DMS53 treated with DMSO at 0.1 percent for 48 hours (cell line): ENCODE data around the gene NR6A1.

Experiments
- DNase-seq: peaks from one replicate; lab custom pipeline; 2025; ENCODE audit not compliant: unreplicated experiment; lab: John Stamatoyannopoulos, UW

Gene NR6A1

GRCh38 chr9:124495126-124496074 is 275.7 kb downstream of the NR6A1 start:
- no peak for DNase-seq

GRCh38 chr9:124493794-124494479 is 277.2 kb downstream of the NR6A1 start:
- no peak for DNase-seq

GRCh38 chr9:124493218-124493617 is 277.9 kb downstream of the NR6A1 start:
- no peak for DNase-seq

GRCh38 chr9:124492818-124493217 is 278.3 kb downstream of the NR6A1 start:
- DNase-seq, result no peak

GRCh38 chr9:124491049-124491975 is 279.8 kb downstream of the NR6A1 start:
- no peak for DNase-seq

GRCh38 chr9:124490004-124490403 is 281.1 kb downstream of the NR6A1 start:
- no peak for DNase-seq

- DNase-seq, result no peak
These were observed 281.9 kb downstream of the NR6A1 start for GRCh38 chr9:124489222-124489621.

GRCh38 chr9:124488641-124489210 is 282.4 kb downstream of the NR6A1 start:
- DNase-seq, result no peak

- DNase-seq, result no peak
These were observed 283.6 kb downstream of the NR6A1 start for GRCh38 chr9:124487260-124488182.

- no peak for DNase-seq
These were observed 284.3 kb downstream of the NR6A1 start for GRCh38 chr9:124486778-124487259.

- no peak for DNase-seq
These were observed 285.2 kb downstream of the NR6A1 start for GRCh38 chr9:124485936-124486335.

GRCh38 chr9:124485201-124485600 is 285.9 kb downstream of the NR6A1 start:
- DNase-seq, result no peak

- DNase-seq, result no peak
These were observed 287.6 kb downstream of the NR6A1 start for GRCh38 chr9:124483481-124483880.

- DNase-seq, result no peak
These were observed 288.6 kb downstream of the NR6A1 start for GRCh38 chr9:124482431-124483031.

GRCh38 chr9:124481115-124481514 is 290.0 kb downstream of the NR6A1 start:
- DNase-seq, result no peak

- peak; percentile 15 for DNase-seq
These were observed 290.5 kb downstream of the NR6A1 start for GRCh38 chr9:124480621-124480981.

- DNase-seq, result no peak
These were observed 291.0 kb downstream of the NR6A1 start for GRCh38 chr9:124479947-124480620.

GRCh38 chr9:124479371-124479770 is 291.7 kb downstream of the NR6A1 start:
- no peak for DNase-seq

- DNase-seq, result no peak
These were observed 292.8 kb downstream of the NR6A1 start for GRCh38 chr9:124478354-124478753.
